LoVo (cell line): ENCODE measurements around the gene TFEB.

Experiments
- DNase-seq: peaks from one replicate; pipeline ENCODE4 v3.0.0-alpha.2; 2016; ENCODE audit warnings: low spot score

TFEB gene

DNA sequence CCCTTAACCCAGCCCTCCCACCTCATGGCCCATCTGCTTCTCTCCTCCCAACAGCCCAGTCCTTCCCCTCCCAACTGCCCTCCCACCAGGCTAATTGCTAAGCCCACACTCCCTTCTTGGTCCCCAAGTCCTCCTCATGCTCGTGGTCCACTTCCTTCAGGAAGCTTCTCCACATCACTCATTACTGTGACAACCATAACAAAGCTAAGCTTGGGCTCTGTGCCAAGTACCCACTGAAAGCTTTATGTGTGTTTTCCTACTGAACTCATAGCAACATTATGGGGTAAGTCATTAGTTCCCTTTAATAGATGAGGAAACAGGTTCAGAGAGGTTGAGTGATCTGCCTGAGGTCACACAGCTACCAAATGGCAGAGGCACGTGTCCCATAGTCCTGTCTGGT is 28.1 kb upstream of the TFEB start:
- DNase-seq, result no peak

DNA sequence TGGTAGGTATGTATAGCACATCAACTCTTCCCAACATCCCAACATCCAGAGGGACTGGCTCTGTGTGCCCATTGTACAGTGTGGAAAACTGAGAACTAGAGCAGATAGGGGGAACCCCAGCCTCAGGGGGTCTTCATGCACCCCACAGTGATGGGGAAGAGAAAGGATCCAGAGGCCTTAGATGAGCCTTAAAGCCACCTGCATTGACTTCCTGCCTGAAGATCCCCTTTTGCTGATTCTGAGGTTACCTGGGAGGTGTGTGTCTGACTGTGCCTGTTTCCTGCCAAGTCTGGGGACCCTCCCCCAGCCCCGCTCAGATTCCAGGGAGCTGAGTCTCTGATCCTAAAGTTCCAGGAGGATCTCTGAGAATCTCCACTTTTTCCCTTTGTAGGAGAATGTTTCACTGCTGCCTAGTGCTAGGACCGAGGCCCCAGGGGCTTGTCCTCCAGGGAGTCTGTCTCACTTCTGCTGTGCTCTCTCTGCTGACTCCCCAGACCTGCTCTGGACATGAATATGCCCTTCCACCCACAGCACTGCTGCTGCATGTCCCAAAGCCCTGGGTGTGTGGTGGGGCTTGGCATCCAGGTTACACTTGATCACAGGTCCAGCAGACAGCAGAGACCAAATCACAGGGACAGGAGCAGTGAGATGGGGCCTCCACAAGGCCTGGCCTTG is 24.6 kb upstream of the TFEB start:
- DNase-seq, result no peak

DNA sequence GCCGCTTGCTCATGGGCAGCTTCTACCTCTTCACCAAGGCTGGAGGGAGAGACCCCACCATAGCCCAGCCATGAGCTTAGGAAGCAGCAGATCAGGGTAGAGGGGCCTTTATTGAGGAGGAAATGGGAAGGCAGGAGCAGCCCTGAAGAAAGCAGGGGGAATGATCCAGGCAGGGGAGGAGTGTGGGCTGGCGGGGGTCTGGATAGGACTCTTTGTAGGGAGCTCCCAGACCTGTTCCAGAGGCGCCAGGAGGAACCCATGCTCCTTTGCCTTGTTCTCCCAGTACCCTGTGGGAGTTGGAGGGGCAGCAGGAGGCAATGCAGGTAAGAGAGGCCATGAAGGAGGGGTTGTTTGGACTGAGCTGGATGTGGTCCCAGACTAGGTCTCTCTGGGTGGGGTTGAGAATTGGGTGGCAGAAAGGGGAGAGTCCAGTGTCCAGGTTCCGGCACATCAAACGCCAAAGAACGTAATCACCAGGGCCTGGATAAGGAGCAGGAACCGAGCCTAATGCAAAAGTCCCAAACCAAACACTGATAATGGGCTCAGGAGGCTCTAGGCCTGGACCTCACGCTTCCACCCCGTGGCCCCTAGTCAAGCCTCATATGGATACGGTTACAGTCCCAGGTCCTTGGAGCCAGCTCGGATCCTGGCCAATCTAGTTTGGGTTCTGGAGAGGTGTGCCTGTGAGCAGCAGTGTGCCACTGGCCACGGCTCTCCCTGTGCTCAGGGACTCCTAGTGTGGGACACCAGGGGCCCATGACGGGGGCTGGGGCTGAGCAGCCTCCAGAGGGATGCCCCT is 23.9 kb upstream of the TFEB start:
- no peak for DNase-seq

DNA sequence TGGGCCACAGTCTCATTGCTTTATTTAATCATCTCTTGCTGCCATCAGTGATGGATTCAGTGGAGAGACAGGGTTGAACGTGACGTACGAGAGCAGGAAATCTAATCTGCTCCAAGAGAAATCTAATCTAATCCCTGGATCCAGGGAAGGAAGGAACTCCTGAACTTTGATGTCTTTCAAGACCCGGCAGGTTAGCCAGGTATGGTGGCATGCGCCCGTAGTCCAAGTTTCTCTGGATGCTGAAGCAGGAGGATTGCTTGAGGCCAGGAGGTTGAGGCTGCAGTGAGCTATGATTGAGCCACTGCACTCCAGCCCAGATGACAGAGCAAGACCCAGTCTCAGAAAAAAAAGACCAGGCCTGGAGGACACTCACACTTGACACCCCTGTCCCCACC is 23.2 kb upstream of the TFEB start:
- DNase-seq, result no peak

DNA sequence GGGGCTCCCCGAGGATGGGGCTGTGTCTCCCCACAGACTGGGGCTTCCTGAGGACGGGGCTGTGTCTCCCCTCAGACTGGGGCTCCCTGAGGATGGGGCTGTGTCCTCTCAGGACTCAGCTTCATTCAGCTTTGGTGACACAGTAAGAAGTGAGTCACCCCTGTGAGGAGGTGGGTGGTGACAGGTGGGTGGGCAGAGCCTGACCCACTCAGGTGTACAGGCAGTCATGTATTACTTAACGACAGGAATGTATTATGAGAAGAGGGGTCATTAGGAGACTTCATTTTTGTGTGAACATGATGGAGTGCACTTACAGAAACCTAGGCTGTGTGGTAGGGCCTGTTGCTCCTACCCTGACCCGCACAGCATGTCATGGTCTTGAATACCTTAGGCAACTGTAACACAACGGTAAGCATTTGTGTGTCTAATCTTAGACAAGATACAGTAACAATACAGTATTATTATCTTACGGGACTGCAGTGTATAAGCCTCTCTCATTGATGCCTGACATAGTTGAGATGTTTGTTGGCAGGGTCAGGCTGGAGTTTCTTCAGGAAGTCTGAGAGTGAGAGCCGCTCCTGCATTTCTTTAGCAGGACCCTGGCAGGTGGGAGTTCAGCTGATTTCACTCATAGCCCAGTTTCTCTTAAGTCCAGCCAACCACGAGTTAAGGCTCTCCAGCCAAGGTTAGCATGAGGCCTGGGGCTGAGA is 22.7 kb upstream of the TFEB start:
- DNase-seq, result no peak

DNA sequence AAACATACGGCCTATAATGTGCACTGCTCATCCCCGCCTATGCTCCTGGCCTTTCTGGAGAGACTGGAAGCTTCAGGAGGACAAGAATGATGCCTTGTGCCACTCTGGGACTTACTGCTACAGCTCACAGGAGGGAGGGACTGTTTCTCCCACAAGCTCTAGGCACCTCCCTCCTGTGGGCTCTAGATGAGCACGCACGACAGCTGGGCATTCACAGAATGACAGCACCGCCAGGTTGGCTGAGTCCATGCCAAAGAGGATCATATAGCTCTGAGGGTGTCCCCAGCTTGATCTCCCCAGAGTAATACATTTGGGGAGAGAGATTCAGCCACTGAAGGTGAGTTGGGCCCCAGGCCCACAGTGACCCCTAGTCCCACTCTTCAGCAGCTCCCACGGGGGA is 21.9 kb upstream of the TFEB start:
- no peak for DNase-seq

DNA sequence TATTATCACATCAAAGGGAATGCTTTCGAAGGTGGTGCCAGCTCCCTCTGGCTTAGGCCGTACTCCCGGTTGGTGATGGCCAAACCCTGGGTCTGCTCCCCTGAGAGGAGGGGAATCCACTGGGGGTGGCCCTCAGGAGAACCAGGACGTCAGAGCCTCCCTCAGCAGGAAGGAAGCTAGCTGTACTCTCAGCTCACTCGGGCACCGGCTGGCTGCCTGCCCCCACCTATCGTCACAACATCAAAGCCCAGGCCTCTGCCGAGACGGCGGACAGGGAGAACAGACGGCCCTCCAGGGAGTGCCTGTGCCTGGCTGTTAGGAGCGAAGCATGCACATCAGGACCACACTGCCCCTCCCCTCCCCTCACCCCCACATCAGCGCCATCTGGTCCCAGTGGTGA is 20.9 kb upstream of the TFEB start:
- no peak for DNase-seq

DNA sequence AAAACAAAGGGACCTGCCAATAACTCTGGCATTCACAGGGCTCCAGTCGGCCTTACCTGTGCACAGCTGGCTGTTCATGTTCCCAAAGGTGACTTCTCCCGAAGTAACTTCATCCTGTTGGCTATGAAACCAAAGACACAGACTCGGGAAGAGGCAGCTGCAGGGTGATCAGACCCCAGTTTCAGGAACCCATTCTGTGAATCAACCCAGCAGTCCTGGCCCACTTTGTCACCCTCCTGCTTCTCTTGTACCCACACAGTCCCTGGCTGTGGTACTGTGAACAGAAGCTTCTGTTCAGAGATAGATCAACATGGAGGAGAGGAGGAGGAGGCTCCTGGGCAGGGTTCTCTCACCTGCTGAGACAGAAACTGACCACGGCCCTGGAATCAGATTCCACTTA is 20.5 kb upstream of the TFEB start:
- DNase-seq, result no peak

DNA sequence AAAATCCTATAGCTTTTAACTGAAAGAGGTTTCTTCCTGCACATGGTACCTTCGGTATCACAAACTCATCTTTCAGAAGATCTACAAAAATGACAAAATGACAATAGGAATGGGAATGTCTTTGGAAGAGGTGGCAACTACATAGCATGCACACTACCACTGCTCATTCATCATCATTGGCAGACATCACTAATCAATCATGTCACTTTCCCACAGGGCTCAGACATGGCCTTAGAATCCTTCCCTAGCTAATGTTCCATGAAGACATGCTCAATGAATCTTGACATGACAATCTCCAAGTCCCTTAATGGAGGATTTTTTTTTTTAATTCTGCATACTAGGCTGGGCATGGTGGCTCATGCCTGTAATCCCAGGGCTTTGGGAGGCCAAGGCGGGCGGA is 15.0 kb upstream of the TFEB start:
- no peak for DNase-seq

DNA sequence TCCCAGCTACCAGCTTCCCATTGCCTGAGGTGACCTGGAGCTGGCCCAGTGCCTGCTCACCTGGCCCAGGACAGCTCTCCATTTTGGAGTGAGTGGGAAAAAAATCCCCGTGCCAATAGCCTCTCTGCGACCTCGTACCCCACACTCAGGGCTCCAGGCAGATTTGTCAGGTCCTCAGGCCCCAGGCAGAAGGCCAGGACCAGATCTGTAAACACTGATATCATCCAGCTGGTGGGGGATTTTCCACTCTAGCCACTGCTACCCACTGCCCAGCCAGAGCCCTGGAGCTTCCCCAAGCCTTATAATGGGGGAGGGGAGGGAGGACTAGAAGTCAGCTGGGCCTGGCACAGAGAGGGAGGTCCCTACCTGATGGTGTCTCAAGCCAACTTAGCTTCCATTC is 13.1 kb upstream of the TFEB start:
- DNase-seq, result no peak

DNA sequence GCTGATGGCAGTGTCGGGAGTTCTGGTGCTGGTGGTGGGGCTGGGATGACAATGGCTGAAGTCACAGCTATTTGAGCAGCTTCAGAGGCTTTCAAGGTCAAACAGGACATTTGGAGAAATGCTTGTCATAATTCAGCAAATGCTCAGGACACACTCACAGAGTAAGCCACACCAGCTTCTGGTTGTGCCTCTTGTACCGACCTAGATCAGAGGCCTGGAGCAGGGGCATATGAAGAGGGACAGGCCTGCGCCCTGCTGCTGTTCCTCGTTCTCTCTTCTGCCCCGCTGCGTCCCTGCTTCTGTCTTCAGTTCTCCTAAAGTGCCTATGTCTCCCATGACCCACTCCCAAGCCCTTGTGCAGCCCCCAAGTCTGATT is 12.7 kb upstream of the TFEB start:
- no peak for DNase-seq

DNA sequence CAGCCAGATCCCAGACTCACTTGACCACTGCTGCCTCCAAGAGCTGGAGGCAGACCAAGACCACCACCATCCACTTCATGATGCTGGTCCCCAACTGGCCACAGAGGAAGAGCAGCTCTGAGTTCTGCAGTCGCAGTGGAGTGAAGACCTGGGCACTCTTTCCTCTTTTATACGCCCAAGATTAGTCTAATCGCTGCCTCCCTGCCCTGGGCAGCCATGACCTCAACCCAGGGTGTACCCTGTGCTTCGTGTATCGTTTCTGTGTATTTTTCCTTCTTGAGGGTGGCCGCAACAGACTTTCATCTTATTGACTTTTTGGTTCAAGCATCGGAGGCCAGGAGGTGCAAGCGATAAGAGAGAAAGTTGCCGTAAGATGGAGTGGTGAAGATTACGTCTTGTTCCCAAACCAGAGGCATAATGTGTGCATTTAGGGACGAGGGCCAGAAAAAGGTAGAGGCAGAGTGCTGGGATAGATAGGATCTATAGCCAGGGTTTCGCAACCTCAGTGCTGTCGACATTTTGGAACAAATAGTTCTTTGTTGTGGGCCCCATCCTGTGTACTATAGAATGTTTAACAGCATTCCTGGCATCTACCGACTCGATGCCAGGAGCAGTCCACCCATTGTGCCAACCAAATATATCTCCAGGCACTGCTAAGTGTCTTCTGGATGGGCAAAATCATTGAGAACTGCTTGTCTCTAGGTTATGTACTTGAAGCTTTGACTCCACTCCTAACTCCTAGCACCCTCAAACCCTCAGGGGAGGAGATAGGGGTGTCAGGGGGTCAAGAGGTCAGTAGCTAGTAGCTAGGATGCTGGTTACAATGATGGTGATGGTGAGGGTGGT is 12.1 kb upstream of the TFEB start, which contains the start of gene PGC:
TSS of gene PGC (minus strand) at position 142 of the 846 bp plus-strand sequence. CDS start at position 79, 63 bp downstream.
- no peak for DNase-seq

DNA sequence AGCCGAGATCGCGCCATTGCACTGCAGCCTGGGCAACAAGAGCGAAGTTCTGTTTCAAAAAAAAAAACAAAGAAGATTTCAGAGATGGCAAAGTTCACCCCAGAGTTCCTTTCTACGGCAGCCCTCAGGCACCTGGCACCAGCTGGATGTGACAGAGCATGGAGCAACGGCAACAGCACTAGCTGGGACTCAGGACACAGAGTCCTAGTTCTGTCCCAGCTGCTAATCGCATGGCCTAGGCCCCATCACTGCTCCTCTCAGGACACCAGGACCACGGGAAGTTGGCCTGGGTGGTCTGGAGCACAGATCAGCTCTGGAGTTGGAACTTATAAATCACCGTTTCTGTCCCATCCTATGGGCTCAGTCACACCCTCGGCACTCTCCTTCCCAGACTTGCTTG is 10.7 kb upstream of the TFEB start:
- DNase-seq, result no peak

DNA sequence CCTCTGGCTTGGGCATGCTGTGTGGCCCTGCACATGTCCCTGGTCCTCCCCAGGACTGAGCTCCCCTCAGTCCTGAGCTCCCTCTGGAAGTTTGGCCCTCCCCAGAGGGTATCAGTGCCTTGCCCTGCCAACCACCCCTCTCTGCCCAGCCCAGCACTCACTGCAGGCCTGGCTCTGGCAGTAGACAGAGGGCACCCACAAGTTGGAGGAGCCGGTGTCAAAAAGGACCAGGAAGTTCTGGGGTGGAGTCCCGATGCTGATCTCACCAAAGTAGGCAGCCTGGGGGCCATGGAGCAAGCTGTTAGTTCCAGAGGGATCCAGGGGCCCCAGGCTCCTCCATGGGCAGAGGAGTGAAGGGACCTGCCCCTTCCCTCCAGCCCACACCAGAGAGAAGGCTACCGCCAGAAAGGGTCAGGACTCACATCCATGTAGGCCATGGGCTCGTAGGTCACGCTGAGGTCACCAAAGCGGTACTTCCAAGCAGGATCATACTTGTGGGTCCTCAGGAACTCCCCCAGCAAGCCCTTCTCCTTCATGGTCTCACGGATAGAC is 8.9 kb upstream of the TFEB start:
- DNase-seq, result no peak

DNA sequence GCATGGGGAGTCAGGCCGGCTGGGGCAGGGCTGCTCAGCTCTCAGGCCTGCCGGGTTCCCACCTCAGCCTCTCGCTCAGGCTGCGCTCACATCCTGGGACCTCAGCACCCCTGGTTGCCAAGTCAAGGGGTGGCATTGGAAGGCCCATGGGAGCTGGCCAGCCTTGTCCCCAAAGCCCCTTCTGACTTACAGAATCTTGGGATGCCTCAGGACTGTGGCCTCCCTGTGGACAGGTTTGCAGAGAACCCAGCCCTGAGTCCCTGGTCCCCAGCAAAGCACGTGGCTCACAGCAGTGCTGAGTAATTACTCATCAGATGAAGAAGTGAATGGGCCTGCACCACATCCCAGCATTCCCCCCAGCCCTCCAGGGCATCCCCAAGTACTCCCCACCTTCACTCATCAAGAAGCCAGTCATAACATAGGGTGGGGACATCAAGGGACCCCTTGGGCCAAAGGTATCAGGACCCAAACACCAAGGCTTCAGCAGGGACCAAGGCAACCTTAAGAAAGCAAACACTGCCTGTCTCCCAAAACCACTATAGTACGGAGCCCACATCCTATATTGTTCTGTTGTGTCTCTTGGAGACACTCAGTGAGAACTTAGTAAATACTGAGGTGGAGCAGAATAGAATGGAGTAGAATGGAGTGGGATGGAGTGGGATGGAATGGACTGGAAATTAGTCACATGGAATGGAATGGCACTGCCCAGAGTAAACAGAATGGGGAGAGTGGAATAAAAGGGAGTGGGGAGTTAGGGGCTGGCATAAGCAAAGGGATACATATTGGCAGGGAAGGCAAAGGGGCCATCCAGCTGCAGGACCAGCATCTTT is 8.2 kb upstream of the TFEB start:
- no peak for DNase-seq

DNA sequence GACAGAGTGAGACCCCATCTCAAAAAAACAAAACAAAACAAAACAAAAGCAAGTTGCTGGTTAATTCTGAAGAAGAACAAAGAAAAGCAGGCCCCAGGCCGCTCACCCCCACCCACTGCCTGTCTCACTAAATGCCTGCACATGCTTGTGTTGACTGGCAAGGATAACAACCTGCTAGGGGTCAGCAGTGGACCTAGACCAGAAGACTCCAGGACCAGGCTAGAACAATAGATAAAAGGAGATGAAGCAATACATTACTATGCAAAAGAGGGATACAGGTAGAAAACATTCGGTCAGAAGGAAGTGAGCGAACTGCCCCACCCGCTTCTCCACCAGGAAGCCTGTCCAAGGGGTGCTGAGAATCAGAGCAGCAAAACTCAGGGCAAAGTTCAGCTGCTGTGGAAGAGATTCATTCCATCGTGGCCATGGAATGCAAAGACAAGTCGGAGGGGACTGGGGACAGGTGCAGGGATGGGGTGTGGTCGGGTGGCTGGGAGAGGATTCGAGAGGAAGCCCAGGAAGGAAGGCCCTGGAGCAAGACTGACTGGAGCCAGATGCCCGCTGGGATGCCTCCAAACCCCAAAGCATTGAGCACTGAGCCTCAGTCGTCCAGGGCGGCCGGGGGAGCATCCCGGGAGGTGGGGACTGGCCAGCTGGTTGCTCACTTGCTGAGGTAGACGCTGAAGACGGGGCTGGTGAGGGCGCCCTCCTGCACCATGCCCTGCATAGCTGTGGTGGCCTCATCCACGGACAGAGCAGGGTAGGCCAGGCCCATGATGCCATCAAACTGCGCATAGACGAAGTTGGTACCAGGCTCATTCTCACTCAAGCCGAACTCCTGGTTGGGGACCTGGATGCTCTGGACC is 6.5 kb upstream of the TFEB start:
- peak; percentile 83 for DNase-seq

DNA sequence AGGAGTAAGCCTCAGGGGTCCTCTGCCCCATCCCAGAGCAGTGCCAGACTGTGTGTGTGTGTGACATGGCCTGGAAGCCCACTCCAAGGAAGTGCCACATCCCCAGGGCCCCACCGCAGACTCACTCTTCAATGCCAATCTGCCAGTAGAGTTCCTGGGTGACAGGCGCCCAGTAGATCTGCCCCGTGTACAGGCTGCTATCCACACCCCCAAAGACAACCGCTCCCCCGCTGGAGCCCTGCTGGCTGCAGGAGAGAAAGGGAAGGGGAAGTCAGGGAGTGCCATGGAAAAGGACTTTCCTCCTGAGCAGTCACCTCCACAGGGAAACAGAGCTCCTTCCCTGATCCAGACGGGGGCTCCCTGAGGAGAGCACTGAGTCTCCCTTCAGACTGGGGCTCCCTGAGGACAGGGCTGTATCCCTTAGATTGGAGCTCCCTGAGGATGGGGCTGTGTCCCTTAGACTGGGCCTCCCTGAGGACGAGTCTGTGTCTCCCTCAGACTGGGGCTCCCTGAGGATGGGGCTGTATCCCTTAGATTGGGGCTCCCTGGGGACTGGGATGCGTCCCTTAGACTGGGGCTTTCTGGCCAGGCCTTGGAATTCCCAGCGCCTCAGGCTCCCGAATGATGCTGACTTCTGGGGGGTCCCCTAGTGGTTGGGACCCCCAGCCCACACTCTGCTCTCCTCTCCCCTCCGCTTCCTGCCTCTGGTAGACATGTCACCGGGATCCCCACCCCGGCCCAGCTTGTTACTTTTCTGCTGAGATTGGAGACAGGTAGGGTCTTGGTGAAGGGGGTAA is 5.2 kb upstream of the TFEB start:
- no peak for DNase-seq

DNA sequence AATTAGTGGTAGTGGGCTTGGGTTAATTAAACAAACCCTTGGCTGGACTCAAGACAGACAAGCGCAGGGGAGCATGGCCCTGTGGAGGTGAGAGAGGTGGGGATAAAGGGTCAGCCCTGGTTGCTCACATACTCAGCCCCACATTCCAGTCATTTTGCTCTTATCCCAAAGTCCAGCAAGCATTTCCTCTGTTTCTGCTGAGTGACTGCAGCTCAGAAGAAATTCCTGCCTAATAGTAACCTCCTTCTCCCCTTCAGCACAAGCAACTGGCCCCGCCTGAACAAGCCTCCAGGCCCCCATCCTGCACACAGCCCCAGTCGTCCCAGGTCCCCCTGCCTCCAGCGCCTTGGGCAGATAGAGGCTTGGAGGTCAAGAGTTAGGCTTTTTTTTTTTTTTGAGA is 3.6 kb upstream of the TFEB start:
- no peak for DNase-seq

DNA sequence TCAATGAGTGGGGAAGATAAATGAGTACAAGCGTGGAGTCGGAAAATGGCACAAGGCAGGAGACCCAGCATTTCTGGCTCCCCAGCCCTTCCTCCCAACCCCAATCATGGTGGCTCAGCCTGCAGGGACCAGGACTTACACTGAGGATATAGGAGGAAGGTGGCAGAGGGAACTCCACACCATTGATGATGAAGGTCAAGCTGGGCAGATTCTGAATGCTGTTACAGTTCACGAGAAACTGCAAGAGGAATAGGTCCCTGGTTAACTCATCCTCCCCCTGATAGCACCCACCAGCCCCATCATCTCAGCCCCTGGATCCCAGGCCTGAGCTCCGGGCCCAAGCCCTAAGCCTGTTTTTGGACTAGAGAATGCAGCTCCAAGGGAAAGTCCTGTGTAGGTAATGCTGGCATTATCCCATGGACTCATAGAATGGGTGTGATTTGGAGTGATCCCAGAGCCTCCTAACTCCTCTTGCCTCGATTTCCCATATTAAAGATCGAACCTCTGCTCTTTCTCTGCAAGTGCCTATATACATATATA is 2.3 kb upstream of the TFEB start:
- DNase-seq, result no peak
